Activated CD8-positive, alpha-beta memory T cell treated with anti-CD3 and anti-CD28 coated beads for 48 hours (primary cell): ENCODE results near the gene NXN.
"Not testable (repeated sequence)": the region's sequence is repeated elsewhere in the genome, so short reads cannot be mapped to it uniquely, and the experiment has no call there.

ENCODE experiments used
- DNase-seq, 3 experiments: peaks; one replicate each; pipeline ENCODE4 v3.0.0-alpha.2; 2020; ENCODE audit warnings: low read depth in 2 of 3, low spot score in 2 of 3

The NXN gene

DNA sequence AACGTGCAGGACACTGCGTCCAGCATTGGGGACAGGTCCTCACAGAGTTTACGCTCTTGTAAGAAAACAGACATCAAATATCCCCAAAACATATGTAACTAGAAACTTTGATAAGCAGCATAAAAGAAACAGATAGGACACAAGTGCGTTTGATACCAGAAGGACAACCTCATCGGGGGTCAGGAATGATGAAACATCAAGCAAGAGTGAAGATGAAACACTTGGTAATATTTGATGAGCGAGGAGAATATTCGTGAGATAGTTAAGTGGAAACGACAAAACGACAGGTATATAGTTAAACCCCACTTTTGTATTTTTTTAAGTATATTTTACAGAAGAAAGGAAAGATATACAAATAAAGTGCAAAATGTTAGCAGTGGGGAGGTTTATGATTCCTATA, 55.9 kb downstream of the NXN start:
- DNase-seq: no peak

DNA sequence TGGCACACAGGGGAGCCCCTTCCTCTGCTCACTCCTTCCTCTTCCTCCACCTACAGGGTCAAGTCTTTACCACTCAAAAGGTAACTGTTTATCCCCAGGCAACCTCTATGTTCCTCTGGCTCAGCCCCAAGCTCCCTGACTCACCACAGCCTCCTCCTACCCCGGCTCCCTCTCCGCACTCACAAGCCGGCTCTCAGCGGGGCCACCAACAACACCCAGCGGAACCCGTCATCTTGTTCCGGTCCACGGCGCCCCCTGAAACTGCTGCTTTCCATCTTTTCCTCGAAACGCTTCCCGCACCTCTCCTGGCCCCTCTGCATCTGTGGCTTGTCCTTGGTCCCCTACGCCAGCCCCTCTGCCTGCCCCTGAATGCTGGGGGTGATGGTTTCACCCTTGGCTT, 58.4 kb downstream of the NXN start:
- DNase-seq: no peak

DNA sequence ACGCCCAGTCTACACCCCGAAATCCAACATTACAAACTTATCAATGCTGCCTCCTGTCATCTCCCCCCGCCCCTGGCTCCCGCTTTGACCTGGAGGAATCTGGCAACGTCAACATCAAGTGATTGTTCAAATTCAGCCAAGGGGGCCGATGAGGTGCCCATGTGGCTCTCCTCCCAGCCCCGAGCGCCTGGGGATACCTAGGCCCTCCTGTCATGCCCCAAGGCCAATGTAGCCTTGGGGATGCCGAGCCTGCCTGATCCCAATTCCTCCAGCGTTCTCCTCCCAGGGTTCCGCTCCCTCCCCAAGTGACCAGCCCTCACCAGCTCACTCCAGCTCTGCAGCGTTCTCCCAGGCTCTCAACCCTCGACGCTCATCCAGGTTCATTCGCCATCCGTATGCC, 59.4 kb downstream of the NXN start:
- DNase-seq: no peak

DNA sequence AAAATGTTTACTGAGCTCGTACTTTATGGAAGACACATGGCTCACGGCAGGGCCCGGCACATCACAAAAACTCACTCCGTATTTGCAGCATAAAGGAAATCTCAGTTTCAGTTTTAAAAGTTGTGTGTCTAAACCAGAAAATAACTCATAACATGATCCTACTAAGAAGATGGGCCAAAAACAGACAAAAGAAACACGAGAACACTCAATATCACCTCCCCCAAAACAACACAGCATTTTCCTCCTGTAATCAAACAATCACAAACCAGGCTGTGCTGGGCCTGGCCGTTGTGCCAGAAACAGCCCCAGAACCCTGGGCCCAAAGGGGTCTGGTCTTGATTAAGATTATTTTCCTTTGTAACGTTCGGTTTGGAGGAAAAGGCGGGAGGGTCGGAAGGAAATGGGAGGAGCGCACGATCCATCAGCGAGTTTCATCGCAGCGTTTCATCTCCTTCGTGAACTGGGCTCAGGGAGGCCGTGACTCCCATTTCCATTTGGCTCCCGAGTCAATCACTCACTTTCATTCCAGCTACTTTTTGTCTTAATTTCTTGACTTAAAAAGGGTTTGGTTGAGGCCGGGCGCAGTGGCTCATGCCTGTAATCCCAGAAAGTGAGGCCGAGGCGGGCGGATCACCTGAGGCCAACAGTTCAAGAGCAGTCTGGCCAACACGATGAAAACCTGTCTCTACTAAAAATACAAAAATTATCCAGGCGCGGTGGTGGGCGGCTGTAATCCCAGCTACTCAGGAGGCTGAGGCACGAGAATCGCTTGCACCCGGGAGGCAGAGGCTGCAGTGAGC, 61.4 kb downstream of the NXN start:
- no peak for DNase-seq

DNA sequence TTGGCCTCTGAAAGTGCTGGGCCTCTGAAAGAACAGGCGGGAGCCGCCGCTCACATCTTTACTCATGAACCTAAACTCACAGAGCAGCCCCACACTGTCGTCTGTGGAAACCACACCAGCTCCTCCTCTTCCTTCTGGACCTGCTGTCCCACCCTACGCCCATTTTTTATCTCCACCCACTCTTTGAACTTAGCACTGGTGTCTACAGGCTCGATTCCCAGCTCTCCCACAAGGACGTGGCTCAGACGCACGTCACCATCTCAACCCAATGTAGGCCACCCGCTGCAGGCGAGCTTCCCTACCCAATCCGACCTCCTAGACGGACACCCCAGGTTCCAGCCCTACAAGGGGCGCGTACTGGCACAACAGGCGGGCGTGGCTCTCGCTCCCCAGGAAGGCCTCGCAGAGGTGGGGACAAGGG, 62.2 kb downstream of the NXN start:
- no peak for DNase-seq

DNA sequence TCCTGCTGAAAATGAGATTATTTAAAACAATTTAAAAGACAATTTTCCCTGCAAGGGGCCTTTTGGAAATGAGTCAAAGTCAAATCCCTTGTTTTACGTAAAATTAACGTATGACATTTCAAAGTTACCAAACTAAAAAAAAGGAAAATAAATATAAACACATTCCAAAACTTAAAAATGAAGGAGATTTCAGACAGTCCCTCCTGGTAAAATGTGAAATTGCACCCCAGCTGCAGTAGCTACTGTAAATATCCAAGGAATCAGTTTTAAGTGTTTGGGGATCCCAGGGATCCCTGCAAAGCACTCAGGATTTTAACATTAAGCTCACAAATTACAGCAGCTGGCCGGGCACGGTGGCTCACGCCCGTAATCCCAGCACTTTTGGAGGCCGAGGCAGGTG, 63.3 kb downstream of the NXN start:
- DNase-seq: no peak

DNA sequence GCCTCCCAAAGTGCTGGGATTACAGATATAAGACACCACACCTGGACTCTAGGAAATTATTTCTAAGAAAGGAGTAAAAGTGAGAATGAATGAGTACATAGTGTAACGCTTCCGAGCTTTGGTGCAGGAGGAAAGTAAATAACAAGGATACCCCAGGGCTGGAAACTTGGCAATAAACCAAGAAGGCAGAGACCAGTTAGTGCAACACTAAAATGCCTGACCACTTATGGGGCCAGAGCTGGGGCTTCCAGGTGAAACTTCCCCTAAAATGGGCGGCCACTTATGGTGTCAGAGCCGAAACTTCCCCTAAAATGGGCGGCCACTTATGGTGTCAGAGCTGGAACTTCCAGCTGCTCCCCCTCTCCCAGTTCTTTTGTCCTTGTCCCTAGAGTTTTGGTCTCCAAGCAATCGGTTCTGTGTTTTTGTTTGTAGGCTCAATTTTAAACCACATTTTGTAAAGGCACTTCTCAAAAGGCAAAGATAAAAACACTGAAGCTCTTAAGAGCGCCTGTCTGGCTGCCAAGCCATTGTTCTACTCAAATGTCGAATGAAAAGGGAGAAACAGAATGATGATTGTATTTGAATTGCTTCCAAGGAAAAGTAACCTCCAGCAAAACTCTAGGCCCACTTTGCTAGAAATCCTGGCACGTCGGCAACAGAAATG, 63.9 kb downstream of the NXN start:
- DNase-seq: no peak

DNA sequence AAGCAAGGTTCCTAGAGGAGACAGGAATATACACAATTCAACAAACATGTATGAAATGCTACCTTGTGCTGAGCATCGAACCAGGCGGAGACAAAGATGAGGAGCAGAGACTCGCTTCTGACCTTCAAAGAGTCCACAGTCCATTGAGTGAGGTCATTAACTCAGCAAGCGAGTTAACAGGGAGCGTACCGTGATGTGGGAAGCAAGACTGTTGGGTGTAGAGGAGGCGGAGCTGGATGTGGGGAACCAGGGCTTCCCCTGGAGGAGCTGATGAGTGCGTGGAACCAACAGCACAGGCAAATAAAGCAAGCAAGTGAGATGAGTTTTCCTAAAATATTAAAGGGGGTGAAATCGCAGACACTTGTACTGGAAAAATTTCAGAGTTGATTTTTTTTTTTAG, 65.0 kb downstream of the NXN start:
- no peak for DNase-seq

DNA sequence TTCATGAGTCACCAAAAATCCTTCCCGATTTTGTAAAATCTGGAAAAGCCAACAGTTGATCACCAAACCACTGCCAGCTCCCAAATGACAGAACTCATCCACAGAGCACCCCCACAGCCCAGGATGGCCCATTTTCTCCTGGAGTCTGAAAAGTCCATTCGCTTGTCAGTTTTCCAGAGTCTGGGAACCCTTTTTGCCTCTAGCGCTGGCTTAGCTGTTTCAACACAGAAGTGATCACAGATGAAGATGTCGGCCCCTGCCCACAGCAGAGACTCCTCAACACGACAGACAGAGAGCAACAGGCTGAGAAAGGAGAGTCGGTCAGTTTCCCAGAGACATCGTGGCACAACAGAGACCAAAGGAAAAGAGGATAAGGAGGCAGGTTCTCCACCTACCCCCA, 66.4 kb downstream of the NXN start:
- DNase-seq: no peak

DNA sequence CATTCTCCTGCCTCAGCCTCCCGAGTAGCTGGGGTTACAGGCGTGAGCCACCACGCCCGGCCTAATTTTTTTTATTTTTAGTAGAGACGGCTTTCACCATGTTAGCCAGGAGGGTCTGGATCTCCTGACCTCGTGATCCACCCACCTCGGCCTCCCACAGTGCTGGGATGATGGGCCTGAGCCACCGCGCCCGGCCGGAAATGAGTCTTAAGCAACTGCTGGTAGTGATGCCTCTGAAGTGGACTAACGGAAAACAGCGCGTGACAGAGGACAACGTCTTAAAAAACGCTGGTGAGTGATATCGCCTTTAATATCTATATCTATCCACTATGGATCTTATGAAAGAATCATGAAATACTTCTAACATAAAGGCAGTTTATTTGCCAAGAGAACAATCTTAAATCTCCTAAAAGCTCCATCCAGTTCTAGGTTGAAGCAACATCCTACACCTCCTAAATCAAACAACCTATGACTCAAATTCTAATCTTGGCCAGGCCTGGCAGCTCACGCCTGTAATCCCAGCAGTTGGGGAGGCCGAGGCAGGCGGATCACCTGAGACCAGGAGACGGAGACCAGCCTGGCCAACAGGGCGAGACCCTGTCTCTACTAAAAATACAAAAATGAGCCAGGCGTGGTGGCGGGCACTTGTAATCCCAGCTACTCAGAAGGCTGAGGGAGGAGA, 69.8 kb downstream of the NXN start:
- no peak for DNase-seq

DNA sequence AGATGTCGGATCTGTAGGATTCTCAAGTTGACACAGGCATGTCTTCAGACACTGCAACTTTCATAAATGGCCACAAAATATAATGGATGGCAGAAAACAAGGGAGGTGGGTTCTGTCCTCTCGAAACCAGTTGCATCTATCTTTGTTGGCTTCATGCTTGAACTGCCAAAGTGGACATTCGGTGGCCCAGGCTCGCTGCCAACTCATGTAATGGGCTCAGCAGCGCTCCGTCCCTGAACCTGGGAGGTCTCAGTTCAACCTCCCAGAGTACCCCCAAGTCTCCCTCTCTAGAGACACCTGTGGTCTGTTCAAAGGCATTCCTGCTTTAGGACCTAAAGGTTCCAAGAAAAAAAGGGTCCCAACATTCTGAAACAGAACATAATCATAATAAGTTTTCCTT, 71.9 kb downstream of the NXN start:
- no peak for DNase-seq

DNA sequence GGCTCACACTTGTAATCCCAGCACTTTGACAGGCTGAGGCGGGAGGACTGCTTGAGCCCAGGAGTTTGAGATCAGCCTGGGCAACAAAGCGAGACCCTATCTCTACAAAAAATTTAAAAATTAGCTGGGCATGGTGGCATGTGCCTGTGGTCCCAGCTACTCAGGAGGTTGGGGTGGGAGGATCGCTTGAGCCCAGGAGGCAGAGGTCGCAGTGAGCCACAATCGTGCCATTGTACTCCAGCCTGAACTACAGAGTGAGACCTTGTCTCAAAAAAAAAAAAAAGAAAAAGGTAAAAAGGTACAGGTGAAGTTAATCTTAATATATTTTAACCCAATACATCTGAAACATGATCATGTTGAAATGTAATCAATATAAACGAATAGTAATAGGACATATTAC, 73.9 kb downstream of the NXN start:
- not testable (repeated sequence) for DNase-seq

DNA sequence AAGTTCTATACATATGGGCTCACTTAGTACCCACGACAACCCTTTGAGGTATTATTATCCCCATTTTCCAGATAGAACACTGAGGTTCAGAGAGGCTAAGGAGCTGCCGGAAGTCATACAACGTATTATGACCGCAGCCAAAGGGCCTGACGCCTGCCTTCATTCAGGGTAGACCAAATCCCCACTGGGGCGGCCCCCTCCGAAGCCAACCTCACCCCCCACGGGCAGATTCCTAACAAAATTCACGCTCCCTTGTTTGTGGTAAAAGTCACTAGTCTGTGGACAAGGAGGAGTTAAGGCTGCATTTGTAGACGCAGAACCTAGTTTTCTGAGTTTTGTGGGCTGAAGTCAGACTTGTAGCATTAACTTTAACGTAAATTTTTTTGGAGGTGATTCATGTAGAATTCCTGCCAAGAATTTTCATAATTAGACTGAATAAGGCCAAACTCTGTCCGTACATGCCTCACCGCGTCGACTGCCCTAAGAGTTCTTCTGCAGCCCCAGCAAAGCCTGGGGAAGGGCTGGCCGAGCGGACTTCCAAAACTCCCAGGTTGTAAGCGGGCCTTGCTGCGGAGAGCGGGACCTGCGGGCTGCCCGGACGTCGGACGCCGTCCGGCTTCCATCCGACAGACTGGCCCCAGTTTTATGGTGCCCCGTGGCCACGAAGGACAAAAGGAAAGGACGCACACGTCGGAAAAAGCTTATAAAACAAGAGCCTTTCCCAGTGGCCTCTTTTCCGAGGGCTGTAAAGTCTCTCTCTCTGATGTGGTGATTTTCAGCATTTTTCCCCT, 75.7 kb downstream of the NXN start:
- DNase-seq: no peak

DNA sequence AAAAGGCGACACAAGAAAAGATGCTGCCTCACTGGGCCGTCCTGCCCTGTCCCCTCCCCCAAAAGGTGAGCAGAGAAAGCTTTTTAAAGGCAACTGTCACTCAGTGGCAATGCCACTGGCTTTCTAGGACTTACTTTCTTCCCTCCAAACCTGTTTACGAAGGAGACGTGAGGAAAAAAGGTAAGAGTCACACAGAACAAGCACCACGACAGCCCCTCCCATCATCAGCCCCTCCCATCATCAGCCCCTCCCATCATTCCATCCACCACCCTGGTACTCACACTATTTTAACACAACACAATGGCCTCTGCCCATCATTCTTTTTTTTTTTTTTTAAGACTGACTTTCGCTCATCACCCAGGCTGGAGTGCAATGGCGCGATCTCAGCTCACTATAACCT, 77.1 kb downstream of the NXN start:
- DNase-seq: no peak

DNA sequence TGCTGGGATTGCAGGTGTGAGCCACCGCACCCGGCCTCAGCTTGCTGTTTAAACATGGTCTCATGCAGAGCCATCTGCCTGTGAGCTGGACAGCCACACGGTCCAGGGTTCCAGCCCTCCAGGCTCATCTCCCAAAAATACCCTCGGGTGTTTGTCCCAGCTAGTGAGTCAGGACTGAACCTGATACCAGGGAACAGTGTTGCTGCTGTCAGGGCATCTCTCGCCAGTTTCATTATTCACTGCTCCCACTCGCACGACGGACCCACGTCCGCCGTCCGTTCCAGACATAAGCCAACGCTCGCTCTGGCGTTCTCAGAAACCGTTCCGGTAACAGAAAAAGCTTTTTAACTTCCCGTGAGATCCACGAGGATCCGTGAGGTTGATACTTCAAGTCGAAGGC, 77.6 kb downstream of the NXN start:
- no peak for DNase-seq

DNA sequence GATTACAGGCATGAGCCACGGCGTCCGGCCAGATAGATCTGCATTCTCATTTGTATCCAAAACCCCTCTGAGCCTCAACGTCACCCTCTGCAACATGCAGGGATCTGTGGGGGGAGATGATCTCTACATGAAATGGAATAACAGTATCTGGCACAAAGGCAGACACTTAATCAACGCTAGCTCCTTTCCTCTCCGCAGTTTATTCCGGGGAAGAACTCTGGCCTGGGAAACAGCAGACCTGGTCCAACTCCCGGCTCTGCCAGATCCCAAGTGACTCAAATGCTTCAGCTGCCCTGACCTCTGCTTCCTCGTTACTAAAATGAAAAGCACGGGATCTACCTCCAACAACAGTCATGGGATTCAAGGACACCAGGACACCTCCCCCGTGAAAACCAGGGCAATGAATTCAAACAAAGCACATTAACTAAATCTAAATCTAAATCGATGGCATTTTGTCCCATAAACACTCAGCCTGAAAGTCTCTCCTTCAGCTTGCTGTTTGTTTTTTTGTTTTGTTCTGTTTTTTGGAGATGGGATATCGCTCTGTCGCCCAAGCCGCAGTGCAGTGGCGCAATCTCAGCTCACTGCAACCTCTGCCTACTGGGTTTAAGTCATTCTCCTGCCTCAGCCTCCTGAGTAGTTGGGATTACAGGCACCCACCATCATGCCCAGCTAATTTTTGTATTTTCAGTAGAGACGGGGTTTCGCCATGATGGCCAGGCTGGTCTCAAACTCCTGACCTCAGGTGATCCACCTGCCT, 78.2 kb downstream of the NXN start:
- no peak for DNase-seq

DNA sequence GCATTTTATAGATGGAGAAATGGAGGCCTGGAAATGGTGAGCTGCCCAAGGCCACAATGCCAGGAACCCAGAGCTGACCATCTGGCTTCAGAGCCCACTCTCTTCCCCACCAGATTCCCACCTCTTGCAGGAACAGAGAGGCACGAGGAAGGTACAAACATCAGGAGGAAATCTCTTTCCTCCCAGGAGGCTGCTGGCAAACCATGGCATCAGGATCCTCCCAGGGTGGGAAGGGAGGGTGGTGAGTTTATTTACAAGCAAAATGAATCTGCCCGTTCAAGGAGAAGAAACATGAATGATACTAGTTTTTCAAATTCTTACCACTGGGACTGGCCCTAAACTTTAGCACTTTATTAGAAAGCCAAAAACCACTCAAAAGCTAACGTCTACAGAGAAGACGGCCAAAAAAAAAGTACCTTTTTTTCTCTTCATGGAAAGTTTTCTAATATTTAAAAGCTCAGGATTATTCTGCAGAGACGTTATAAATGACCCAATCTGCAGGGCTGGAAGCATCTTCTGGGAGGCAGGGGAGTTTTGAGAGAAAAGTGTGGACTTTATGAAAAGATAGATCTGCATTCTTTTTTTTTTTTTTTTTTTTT, 79.1 kb downstream of the NXN start:
- DNase-seq: no peak

DNA sequence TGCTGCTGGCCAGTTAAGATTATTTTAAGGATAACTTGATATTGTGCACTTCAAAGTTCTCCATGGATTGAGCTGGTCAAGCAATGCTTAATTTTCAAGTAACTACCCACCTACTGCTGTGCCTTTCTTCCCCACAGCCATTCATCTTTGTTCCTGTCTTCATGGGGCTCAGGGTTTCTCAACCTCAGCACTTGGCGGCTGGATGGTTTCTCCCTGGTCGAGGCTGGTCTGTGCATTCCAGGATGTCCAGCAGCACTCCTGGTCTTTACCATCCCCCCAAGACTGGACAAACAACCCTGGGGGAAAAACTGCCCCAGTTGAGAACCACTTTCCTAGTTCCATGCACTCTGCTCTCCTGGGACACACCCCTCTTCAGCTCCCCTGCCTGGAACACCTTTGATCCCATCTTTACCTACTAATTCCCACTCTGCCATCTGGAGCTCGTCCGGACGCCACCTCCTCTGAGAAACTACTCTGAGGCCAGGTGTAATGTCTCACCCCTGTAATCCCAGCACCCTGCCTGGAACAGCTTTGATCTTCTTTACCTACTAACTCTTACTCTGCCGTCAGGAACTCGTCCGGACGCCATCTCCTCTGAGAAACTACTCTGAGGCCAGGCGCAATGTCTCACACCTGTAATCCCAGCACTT, 81.5 kb downstream of the NXN start:
- no peak for DNase-seq

DNA sequence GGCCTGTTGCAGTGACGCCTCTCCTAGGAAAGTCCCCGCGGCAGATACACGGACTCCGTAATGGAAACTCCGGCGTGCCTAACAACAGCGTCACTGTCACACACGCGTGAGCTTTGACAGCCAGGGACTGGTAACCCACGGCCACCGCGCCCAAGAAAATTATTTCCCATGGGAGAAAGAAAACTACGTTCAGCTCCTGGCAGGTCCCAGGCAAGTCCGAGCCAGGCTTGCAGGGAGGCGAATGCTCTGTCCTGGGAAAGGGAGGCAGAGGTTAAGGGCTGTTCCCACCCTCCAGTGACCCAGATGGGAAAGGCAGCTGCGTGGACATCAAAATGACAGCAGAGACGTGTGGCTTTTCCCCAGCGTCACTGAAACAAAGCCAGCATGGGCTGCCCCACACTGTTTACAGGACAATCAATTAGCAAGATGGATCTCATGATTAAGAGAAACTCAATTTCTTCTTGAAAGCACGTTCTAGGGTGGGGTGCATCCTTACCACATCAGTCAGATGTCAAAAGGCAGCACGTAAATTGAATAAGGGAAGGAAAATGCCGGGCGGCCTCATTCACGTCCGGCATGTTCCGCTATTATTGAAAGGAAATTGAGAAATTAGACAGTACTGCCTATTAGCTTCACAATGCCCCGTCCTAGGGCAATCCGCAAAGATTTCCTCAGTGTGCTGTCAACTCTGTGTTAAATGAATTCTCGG, 82.5 kb downstream of the NXN start:
- no peak for DNase-seq
